ENCODE measurements around the gene PTPN13. TPM values are rescaled to one million over a fixed set of nuclear protein-coding genes. Genes with fewer than 3 reads are reported as not detected.

PTPN13 gene
- total RNA-seq, 1 donor from 2014 or later = 5.6 TPM

- Mint-ChIP-seq H3K27ac (ENCODE audit: unreplicated experiment) (no peak overlapping the region), H3K4me1 (ENCODE audit: unreplicated experiment) (no peaks in the 10 kb centered on the region), H3K4me3 (ENCODE audit: unreplicated experiment) (no peak overlapping the region), H3K27me3 (ENCODE audit: unreplicated experiment) (no peaks in the 10 kb centered on the region), H3K36me3 (ENCODE audit: low read depth, unreplicated experiment) (no peaks in the 10 kb centered on the region), H3K9me3 (ENCODE audit: unreplicated experiment) (no peaks in the 10 kb centered on the region)
- no peak for DNase-seq (ENCODE audit: low spot score)
- no peak for TF ChIP-seq CTCF (IDR thresholded peaks at IDR 0.05; ENCODE audit: unreplicated experiment)
Measured at GRCh38 chr4:86816501-86817273, 222.6 kb downstream of the PTPN13 start.

GRCh38 chr4:86818211-86818610 is 224.1 kb downstream of the PTPN13 start:
- Mint-ChIP-seq H3K9me3 (ENCODE audit: unreplicated experiment) (no peaks in the 10 kb centered on the region), H3K4me1 (ENCODE audit: unreplicated experiment) (no peaks in the 10 kb centered on the region), H3K4me3 (ENCODE audit: unreplicated experiment) (no peak overlapping the region), H3K27ac (ENCODE audit: unreplicated experiment) (no peak overlapping the region), H3K36me3 (ENCODE audit: low read depth, unreplicated experiment) (no peaks in the 10 kb centered on the region), H3K27me3 (ENCODE audit: unreplicated experiment) (no peaks in the 10 kb centered on the region)
- no peak for DNase-seq (ENCODE audit: low spot score)
- no peak for TF ChIP-seq CTCF (IDR thresholded peaks at IDR 0.05; ENCODE audit: unreplicated experiment)

- DNase-seq (ENCODE audit: low spot score) = no peak
- no peak for TF ChIP-seq CTCF (IDR thresholded peaks at IDR 0.05; ENCODE audit: unreplicated experiment)
- Mint-ChIP-seq H3K27me3 (ENCODE audit: unreplicated experiment) (no peaks in the 10 kb centered on the region), H3K36me3 (ENCODE audit: low read depth, unreplicated experiment) (no peaks in the 10 kb centered on the region), H3K27ac (ENCODE audit: unreplicated experiment) (no peak overlapping the region), H3K4me3 (ENCODE audit: unreplicated experiment) (no peak overlapping the region), H3K9me3 (ENCODE audit: unreplicated experiment) (no peaks in the 10 kb centered on the region), H3K4me1 (ENCODE audit: unreplicated experiment) (no peaks in the 10 kb centered on the region)
Measured at GRCh38 chr4:86818841-86819240, 224.7 kb downstream of the PTPN13 start.

GRCh38 chr4:86819561-86819960 is 225.4 kb downstream of the PTPN13 start:
- H3K27me3 Mint-ChIP-seq (ENCODE audit: unreplicated experiment) = no peaks in the 10 kb centered on the region
- no peak overlapping the region for H3K4me3 Mint-ChIP-seq (ENCODE audit: unreplicated experiment)
- no peaks in the 10 kb centered on the region for H3K4me1 Mint-ChIP-seq (ENCODE audit: unreplicated experiment)
- H3K36me3 Mint-ChIP-seq (ENCODE audit: low read depth, unreplicated experiment) = no peaks in the 10 kb centered on the region
- no peak for TF ChIP-seq CTCF (IDR thresholded peaks at IDR 0.05; ENCODE audit: unreplicated experiment)
- no peak for DNase-seq (ENCODE audit: low spot score)
- no peak overlapping the region for H3K27ac Mint-ChIP-seq (ENCODE audit: unreplicated experiment)
- no peaks in the 10 kb centered on the region for H3K9me3 Mint-ChIP-seq (ENCODE audit: unreplicated experiment)

- DNase-seq (ENCODE audit: low spot score) = no peak
- H3K27me3 Mint-ChIP-seq (ENCODE audit: unreplicated experiment) = no peaks in the 10 kb centered on the region
- no peaks in the 10 kb centered on the region for H3K9me3 Mint-ChIP-seq (ENCODE audit: unreplicated experiment)
- no peak overlapping the region for H3K4me3 Mint-ChIP-seq (ENCODE audit: unreplicated experiment)
- no peaks in the 10 kb centered on the region for H3K4me1 Mint-ChIP-seq (ENCODE audit: unreplicated experiment)
- H3K36me3 Mint-ChIP-seq (ENCODE audit: low read depth, unreplicated experiment) = no peaks in the 10 kb centered on the region
- no peak for TF ChIP-seq CTCF (IDR thresholded peaks at IDR 0.05; ENCODE audit: unreplicated experiment)
- no peak overlapping the region for H3K27ac Mint-ChIP-seq (ENCODE audit: unreplicated experiment)
Measured at GRCh38 chr4:86821151-86821550, 227.0 kb downstream of the PTPN13 start.

Data from endothelial cell (in vitro differentiated cells).